Measurements from ENCODE around the gene CGA. TPM values are rescaled to one million over a fixed set of nuclear protein-coding genes. Genes with fewer than 3 reads are reported as not detected.

The CGA gene
- total RNA-seq, 4 donors from 2014 or later, result not detected

GRCh38 chr6:87093199-87093598, 1.7 kb downstream of the CGA start:
- no peak for TF ChIP-seq CTCF (IDR thresholded peaks at IDR 0.05)
- no peak for TF ChIP-seq POLR2A (IDR thresholded peaks at IDR 0.05)

GRCh38 chr6:87092435-87092834, 2.5 kb downstream of the CGA start:
- intact Hi-C loops (cut with DNase I; ENCODE audit: low total_unique reads), result no loop called here
- no peaks in the 10 kb centered on the region for H3K9me3 ChIP-seq
- DNase-seq, result no peak
- H3K36me3 ChIP-seq, result no peaks in the 10 kb centered on the region
- H3K4me3 ChIP-seq, result no peak overlapping the region
- no peaks in the 10 kb centered on the region for H3K27me3 ChIP-seq
- H3K27ac ChIP-seq, result no peak overlapping the region
- H3K4me1 ChIP-seq, result no peaks in the 10 kb centered on the region
- no peak for TF ChIP-seq POLR2A (IDR thresholded peaks at IDR 0.05)
- no peak for TF ChIP-seq CTCF (IDR thresholded peaks at IDR 0.05)

More at GRCh38 chr6:87093199-87093598, 1.7 kb downstream of the CGA start:
- Histone ChIP-seq H3K9me3 (no peaks in the 10 kb centered on the region), H3K4me1 (no peaks in the 10 kb centered on the region), H3K27ac (no peak overlapping the region), H3K4me3 (no peak overlapping the region), H3K36me3 (no peaks in the 10 kb centered on the region), H3K27me3 (no peaks in the 10 kb centered on the region)
- intact Hi-C loops (cut with DNase I; ENCODE audit: low total_unique reads), result no loop called here
- no peak for DNase-seq

- TF ChIP-seq POLR2A (IDR thresholded peaks at IDR 0.05), result no peak
- no peak for TF ChIP-seq CTCF (IDR thresholded peaks at IDR 0.05)
- Histone ChIP-seq H3K4me1 (no peaks in the 10 kb centered on the region), H3K27me3 (no peaks in the 10 kb centered on the region), H3K27ac (no peak overlapping the region), H3K36me3 (no peaks in the 10 kb centered on the region), H3K9me3 (no peaks in the 10 kb centered on the region), H3K4me3 (no peak overlapping the region)
- no peak for DNase-seq
- intact Hi-C loops (cut with DNase I; ENCODE audit: low total_unique reads), result no loop called here
These were observed 5.8 kb downstream of the CGA start for GRCh38 chr6:87089135-87089534.

GRCh38 chr6:87088076-87088475, 6.8 kb downstream of the CGA start:
- no peak overlapping the region for H3K27ac ChIP-seq
- intact Hi-C loops (cut with DNase I; ENCODE audit: low total_unique reads), result no loop called here
- H3K4me3 ChIP-seq, result no peak overlapping the region
- H3K4me1 ChIP-seq, result no peaks in the 10 kb centered on the region
- no peaks in the 10 kb centered on the region for H3K9me3 ChIP-seq
- TF ChIP-seq CTCF (IDR thresholded peaks at IDR 0.05), result no peak
- no peak for TF ChIP-seq POLR2A (IDR thresholded peaks at IDR 0.05)
- no peak for DNase-seq
- no peaks in the 10 kb centered on the region for H3K27me3 ChIP-seq
- no peaks in the 10 kb centered on the region for H3K36me3 ChIP-seq

- no peaks in the 10 kb centered on the region for H3K27me3 ChIP-seq
- no peaks in the 10 kb centered on the region for H3K4me1 ChIP-seq
- DNase-seq, result no peak
- H3K9me3 ChIP-seq, result no peaks in the 10 kb centered on the region
- H3K27ac ChIP-seq, result no peak overlapping the region
- TF ChIP-seq CTCF (IDR thresholded peaks at IDR 0.05) (no peak), POLR2A (IDR thresholded peaks at IDR 0.05) (no peak)
- intact Hi-C loops (cut with DNase I; ENCODE audit: low total_unique reads), result no loop called here
- H3K36me3 ChIP-seq, result no peaks in the 10 kb centered on the region
- H3K4me3 ChIP-seq, result no peak overlapping the region
These were observed 12.7 kb downstream of the CGA start for GRCh38 chr6:87082160-87082721.

Measured in uterus (tissue), 4 donors.